GF-D8 (cell line): ENCODE results near the gene PQBP1.

Experiments used
- DNase-seq: peaks from one replicate; lab custom pipeline; 2025; lab: John Stamatoyannopoulos, UW

PQBP1 gene

GRCh38 chrX:48923771-48924170, 26.0 kb downstream of the PQBP1 start:
- no peak for DNase-seq

- no peak for DNase-seq
These were observed 26.5 kb downstream of the PQBP1 start for GRCh38 chrX:48924270-48924669.

GRCh38 chrX:48927123-48927522, 29.4 kb downstream of the PQBP1 start:
- DNase-seq = no peak

GRCh38 chrX:48927736-48928382, 30.1 kb downstream of the PQBP1 start:
- no peak for DNase-seq

GRCh38 chrX:48933757-48934156, 36.0 kb downstream of the PQBP1 start:
- DNase-seq = no peak

- DNase-seq = no peak
These were observed 37.0 kb downstream of the PQBP1 start for GRCh38 chrX:48934581-48935300.

DNA sequence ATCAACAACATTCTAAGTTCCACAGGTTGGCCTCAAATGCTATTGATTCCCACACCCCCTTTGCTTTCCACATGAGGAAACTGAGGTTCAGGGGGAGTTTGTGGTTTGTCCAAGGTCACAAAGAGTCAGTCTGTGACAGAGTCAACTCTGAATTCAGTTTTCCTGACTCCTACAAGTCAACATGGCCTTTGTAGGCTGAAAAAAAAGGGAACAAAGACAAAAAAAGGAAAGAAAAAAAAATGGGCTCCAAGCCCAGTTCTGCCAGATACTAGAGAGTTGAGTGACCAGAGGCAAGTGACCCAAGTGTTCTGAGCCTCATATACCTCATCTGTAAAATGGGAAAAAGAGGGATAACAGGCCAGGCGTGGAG, 37.6 kb downstream of the PQBP1 start:
- no peak for DNase-seq

GRCh38 chrX:48936429-48937053, 38.8 kb downstream of the PQBP1 start:
- no peak for DNase-seq

DNA sequence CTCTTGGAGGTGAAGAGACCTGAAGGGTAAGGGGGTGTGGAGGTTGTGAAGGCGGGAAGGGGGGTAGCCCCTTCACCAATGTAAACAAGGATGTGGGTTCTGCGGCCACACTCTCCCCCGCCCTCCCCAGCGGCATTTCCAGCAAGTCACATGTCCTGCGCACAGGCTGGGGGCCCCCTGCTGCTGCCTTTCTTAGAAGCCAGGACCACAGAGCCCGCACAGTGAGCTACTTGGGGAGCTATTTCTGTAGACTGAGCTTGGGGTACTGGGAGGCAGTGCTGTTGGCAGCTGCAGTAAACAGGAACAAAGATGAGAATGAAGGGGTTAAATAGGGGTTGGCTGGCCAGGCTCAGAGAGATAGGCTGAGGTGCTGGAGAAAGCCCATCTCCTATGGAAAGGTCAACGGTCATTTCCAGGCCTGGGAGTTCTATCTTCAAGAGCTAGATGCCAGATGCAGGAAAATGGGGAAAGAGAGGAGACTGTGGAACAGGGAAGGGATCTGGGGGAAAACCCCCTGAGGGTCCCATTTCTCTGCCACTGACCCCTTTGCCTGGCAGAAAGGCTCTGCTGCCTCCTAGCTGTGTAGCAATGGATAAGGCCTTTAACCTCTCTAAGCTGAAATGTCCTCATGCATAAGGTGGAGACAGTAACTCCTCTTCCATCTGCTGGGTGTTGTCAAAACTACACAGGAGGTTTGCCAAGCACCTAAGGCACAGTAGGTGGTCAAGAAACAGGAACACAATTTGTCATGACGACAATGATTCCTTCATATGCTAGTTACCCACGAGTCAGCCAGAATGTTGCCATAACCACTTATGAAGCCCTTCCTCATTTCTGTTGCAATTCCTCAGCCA, 39.6 kb downstream of the PQBP1 start:
- DNase-seq = peak; percentile 77

DNA sequence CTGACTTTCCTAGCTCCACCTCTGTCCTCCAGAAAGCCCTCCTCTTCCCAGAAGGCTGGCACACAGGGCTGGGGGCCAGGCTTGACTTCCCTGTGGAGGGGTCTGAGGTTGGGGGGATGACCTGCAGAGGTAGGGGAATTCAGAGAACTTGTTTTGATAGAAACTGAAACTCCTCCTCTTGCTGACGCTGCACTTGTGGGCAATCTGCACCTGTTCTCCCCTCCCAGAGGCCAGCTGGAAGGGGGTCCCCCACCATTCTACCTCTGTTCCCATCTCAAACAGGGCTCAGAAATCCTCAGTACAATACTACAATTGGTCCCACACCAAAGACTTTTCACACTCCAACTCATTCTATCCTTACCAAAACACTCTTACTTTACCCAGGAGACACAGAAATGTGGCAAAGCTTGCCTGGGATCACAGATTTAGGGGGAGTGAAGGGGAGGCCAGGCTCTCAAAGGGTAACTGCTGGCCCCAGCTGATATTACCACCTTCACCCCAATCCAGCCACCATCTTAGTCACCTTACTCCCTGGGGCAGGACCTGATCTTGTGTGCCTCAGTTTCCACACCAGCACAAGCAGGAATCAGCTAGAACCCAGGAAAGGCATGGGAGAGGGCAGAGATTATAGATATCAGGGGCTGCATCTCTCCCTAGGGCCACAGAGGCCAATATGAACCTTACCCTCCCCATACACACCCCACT, 41.1 kb downstream of the PQBP1 start:
- DNase-seq = no peak

DNA sequence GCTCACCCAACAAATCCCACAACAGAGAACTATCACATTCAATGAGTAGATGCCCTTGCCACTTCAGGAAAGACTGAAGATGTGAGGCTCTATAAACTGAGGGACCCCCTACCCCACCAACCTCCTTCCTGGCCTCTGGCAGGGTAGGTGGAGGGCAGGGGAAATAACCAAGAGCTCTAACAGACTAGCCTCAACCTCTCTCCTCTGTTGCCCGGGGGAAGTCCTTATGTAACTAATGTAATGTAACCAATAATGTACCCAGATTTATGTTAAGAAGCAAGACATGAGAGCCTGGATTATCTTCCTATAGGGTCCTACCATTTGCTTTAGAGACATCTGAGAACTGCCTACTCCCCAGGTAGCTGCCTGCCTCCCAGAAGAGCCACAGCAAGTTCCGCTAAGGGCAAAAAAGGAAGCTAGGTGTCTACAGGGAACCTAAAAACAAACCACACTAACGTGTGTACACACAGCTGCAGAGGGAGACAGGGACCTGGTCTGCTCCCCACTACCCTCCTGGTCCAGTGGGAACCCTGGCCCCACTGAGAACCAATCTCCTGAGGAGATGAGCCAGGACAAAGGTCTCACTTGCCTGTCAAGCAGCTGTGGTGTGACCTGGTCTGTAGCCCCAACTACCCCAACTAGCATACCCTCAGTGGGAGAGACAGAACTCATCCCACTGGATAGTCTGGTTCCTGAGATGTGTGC, 41.9 kb downstream of the PQBP1 start:
- DNase-seq = no peak

DNA sequence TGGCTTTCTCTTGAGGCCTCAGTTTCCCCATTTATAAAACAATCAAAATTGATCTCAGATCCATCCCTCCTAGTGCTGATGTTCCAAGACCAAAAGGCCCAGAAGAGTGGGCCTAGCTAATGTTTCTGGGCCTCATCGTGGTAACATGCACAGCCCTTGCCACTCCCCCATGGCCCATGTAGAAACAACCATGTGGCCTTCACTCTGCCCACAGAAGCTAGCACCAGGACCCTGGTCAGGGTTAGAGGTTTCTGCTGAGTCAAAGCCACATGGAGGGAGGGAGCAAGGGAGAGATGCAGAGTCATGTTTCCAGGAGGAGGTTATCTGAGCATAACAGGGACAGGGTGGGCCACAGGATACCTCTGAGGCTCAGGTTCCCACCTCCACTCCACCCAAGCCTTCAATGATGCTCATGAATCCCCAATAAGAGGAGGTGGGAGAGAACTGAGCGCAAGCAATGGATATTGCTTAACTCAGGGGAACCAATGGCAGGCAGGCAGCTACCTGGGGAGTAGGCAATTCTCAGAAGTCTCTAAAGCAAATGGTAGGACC, 42.8 kb downstream of the PQBP1 start:
- peak; percentile 30 for DNase-seq

DNA sequence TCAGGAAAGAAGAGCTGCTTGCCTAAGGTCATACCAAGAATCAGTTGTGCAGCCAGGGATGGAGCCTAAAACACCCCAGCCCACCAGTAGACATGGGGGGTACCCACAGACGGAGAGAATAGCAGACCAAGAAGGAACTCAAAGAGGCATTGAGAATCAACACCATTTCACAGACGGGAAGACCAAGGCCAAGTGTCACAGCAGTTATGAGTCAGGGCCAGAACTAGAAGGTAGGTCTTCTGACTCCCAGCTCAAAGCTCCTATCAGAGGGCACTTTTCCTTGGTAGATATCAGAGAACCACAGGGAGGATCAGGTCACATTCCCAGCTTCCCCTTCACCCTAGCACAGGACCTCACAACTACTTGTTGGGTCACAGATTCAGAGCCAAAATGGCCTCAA, 45.2 kb downstream of the PQBP1 start:
- DNase-seq = no peak

GRCh38 chrX:48945517-48946348, 48.0 kb downstream of the PQBP1 start:
- DNase-seq = no peak

DNA sequence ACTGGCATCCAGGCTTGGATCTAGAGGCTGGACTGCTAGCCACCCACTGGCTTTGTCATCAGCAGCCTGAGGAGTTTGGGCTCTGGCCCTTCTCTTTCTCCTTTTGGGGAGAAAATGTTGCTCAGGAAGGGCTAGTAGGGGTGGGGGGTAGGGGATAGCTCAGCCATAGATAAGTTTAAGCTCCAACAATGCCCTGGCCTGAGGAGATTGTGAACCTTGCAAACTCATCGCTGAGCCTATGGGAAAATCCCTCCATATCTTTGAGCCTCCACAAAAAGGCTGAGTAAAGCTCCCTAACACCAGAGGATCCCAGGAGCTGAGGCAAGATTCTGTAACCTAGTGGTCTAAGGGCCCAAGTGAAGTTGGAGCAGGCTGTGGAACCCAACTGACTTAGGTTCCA, 50.9 kb downstream of the PQBP1 start:
- no peak for DNase-seq
